SK-N-DZ (cell line): ENCODE results near the gene CSF2.

Experiments used
- DNase-seq: peaks from one replicate; pipeline ENCODE4 v3.0.0-alpha.2; 2015; ENCODE audit warnings: low spot score

The CSF2 gene

DNA sequence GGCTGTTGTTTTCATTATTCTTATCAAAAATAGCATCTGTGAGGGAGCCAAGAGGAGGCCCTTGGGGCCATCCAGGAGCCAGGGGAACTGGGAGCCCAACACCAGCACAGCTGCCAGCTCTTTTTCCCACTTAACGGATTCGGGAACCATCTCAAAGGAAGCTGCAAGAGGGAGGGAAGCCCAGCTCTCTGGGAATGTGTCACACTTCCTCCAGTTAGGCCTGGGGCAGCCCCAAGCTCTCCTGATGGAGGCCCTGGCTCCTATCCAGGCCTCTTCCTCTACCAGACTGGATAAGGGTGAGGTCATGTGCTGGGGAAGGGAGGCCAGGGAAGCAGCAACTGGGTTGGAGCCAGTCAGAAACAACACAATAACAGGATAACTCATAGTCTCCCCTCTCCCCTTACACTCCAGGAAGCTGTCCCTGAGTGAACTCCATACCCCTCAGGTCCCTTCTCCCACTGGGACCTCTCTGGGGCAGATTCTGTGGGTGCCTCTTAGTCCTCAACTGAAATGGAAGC, 12.7 kb downstream of the CSF2 start:
- DNase-seq: no peak

DNA sequence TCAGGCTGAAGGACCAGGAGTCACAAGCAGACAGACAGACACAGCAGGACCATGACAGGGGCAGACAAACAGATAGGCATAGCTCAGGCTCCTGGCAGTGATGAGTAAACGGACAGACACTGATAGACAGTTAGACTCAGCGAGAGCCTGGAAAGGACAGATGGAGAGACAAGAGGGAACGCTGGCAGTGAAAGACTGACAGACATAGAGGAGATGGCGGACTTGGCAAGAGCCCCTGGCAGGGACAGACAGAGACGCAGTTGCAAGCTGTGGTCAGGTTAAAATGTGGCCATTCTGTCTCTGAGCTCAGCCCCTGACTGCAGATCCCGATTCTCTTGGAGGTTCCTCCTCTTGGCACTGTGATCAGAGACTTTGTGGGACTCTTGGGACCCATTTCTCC, 13.6 kb downstream of the CSF2 start:
- no peak for DNase-seq

DNA sequence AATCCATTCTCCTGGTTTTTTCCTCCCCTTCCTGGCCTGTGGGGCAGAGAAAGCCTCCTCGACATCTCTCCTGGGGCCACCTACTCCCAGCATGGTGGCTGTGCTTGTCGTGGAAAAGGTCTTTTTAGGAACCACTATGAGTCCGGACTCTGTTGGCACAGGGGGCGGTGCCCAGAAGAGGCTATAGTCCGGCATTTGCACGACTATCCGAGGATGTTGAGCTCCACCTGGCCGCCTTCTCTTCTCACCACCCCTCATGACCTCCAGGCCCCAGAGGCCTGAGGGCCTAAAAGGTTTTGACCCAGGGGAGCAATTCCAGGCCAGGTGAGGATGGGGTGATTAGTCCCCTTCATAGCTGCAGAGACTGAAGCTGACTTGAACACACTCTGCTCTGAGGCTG, 14.1 kb downstream of the CSF2 start:
- no peak for DNase-seq

DNA sequence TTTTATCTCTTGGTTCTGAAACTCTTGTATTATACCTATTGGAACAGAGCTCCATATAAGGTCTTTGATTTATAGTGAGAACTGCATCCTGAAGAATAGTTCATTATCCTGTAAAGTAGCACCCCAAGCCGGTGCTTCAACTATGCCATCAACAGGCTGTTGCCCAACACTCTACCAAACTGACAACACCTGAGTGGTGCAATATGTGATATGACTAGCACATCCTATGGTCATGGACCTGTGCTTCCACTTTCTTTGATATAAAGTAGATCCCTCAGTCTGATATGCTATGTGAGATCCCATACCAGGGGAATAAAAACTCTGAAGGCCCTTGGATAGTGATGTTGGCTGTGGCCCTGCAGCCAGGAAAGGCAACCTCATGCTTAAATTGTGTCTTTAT, 15.8 kb downstream of the CSF2 start:
- no peak for DNase-seq

DNA sequence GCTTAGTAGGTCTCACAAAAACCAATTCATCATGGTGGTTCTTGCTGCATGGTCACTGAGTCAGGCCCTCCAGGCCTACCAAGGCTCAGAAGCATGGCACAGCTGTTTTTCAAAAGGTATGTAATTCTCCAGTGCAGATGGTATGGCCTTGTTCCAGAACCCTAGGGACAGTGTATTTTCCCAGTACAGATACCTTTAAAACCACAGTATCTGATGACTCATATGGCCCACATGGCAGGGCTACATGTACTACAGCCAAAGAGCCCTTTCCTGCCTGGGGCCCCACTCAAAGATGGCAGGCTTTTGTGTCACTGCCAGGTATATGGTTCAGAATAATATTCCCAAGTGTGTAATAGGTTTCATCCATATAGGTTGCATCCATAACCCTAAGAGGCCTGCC, 16.5 kb downstream of the CSF2 start:
- DNase-seq: no peak

DNA sequence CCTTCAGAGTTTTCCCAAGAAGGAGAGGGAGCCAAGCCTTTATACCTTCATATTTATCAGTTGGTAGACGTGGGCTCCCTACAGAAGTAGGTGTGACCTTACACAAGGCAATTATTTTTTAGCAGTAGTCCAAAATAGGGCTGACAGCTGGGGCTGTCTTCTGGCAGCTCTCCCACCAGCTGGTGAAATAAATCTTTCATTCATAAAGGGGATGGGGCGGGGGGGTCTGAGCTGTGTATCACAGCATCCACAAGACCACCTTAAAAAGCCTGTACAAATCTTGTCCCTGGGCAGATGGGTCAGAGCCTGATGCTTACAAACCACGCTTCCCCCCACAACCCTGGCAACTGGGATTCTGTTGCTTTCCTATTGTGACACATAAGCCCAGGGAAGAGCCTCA, 19.7 kb downstream of the CSF2 start:
- no peak for DNase-seq

DNA sequence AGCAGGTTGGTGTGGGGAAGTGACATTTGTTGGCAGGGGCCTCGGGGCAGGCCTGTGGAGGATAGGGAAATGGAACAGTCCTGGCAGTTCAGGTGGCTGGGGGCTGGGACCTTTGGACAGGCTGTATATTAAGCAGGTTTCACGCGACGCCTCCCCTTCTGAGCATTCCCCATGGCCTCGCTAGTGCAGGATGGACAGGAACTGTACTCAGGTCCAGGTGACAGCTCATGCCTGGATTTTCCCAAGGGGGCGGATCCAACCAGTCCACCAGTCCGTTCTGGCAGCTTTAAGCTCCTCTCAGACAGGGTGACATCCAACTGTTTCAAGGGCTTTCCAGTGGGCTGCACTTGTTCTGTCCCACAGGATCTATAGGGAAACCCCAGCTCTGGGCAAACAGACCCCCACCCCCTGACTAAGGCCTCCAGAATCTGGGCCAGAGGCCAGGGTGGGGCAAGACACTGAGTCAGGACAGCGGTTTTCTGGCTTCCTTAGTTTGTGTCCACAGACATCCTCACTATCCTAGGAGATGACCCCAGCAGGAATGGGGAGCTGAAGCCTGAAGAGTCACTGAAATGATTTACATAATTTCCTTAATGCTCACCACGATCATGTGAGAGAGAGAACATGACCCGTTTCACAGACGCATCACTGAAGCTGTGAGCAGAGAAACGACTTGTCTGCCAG, 20.9 kb downstream of the CSF2 start:
- DNase-seq: no peak

DNA sequence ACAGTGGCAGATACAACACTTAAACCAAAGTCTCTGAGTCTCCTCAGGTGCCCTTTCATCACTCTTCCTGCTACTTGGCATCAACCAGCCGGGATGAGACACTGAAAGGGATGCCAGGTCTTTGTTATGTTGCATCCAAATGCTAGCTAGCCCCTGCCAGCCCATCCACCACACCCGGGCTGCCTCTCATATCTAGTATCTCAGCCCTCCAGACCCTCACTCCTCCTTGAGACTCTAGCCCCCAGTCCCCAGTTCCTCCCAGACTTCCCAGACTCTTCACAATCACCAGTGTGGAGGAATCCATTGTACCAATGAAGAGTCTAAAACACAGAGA, 21.5 kb downstream of the CSF2 start:
- no peak for DNase-seq

DNA sequence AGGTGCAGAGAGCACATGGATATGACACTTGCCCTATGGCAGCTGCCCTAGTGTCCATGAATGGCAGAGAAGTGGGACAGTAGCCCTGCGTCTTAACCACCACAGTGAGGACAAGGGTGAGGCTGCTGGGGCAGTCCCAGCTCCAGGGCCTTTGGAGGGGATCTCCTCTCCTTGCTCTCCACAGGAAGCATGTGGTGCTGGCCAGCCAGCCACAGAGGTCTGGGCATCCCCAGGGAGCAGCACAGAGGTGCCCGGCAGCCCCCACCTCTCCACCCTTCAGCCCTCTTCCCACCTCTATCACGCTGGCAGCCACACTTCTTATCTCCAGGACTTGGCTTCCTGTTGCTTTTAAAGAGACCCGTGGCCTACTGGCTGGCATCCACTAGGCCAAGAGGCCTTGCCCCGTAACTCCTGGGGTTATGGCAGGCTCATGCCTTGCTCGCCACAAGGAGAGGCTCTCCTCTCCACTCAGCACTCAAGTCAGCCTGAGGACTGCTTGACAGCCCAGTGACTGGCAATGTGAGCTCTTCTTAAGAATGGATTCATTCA, 21.9 kb downstream of the CSF2 start:
- DNase-seq: no peak

DNA sequence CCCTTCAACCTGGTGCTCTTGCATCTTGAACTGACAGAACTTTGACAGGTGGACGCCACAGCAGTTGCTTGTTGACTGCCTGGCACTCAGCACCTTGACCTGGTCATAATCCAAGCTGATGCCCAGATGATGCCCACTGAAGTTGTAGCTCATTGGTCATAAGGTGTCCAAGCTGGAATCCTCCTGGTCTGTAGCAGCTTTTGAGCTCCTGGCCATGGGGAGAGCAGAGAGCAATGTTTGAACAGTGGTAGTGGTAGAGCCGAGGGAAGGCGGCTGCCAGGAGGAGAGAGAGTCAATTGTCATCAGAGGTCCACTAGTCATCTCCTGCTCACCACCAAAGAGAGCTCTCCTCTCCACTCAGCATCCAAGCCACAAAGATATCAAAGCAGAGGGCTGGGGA, 23.3 kb downstream of the CSF2 start:
- no peak for DNase-seq

DNA sequence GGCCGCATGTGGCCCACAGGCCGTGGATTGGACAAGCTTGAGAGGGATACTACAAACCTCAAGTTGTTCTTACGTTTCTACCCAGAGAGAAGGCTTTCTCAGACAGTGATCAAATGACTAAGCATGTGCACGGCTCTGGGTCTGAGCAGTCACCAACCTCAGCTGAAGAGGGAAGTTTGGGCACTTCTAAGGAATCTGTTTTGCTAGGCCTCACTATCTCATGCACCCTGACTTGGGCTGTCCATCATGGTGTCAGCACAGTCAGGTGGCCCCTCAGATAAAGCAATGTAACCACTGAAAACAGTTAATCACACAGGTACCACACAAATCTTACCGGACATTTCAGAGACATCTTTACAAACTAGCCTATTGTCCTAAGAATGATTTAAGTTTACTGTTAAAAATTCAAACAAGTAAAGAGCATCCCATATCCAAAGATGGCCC, 24.6 kb downstream of the CSF2 start:
- DNase-seq: no peak

DNA sequence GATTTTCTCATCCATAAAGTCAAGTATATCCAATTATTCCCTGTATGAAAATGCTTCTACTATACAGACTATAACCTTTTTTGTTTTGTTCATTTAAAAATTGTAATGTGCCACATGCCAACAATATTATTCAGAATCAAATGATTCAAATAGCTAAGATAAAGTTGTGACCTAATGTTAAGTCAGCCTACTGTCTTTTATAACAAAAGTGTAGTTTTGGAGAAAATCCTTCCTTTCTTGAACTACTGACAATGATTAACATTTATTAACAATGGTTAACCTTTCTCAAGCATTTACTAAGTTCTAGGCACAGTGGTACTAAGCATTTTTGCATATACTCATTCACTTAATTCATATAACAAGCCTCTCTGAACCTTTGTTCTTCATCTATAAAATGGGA, 25.0 kb downstream of the CSF2 start:
- DNase-seq: no peak

DNA sequence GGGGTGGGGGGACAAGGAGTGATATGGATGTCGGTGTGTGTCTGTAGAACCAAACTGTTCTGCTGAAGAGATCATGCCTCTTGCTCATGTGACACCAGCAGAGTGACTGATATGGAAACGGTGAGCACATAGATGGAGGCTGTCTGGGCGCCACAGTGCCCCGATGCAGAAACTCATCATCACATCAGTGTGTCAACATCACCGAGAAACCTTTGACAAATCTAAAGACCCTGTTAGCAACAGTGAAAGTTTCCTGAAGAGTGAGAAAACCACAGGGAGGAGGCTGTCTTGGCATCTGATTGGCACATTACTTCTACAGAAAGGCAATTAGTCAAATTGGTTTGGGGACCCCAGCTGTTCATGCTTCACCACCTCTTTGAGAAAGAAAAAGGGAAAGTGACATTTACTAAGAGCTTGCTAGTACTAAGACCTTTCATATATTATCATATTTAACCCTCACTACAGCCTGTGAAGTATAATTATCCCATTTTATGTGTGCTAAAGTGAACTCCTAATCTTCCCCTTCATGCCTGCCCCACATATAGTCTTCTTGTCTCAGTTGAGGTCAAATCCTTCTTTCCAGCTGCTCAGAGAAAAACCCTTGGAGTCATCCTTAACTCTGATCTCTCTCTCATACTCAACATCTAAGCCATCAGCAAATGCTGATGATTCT, 25.6 kb downstream of the CSF2 start:
- no peak for DNase-seq

DNA sequence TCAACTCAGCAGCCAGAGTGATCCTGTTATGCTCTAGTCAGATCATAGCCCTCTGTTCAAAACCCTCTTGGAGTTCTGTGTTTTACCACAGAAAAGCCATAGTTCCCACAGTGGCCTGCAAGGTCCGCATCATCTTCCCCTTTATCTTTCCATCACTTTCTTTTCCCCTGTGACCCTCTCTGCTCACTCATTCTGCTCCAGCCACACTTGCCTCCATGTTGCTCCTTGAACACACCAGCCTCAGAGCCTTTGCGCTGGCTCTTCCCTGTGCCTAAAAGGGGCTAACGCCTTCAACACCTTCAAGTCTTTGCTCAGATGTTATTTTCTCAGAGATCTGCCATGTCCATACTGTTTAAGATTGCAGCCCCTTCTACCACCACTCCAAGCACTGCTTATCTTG, 26.3 kb downstream of the CSF2 start:
- DNase-seq: no peak

DNA sequence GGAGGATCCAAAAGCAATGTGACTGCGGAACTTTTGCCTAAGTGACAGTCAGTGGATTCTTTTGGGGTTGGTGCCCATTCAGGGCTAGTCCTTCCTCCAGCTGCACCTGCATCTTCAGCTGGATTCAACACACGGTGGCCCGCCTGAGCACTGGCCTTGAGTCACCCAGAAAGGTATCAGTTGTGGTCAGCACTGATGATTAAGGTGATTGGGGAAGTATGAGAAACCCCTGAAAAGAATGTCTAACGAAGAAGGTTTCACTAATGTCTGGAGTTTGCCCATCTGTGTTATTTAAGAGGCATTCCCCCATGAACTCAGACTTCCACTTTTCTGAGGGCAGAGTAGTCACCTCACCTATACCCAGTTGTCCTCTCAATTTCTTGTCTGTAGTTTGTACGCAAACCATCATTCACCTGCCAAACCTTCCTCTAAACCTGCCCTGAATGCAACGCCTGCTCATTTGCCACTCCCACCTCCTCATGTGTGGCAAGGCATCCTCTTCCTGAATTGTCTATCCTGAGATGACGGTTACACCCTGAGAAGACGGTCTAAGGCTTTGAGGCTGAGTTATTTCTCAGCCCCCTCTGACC, 27.2 kb downstream of the CSF2 start:
- DNase-seq: no peak

DNA sequence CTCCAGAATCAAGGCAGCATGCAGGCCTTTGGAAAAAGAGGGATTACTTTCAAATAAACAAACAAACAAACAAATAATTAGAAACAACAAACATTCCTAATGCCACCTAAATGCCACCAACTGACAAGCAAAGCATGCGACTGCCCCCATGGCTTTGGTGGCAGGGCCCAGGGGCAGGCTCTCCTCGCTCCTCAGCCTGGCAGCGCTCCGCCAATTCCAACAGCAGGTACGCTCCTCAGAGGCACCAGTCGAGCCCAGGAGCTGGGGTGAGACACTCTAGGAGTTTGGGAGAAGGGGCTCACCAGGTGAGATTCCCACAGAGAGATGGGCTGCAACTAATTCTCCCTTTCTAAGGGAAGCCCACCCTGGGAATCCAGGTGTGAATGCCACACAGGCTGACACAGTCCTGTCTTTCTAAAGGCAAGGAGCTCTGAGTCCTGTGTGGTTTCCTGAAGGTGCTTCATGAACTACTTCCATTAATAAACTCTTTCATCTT, 27.8 kb downstream of the CSF2 start:
- no peak for DNase-seq

DNA sequence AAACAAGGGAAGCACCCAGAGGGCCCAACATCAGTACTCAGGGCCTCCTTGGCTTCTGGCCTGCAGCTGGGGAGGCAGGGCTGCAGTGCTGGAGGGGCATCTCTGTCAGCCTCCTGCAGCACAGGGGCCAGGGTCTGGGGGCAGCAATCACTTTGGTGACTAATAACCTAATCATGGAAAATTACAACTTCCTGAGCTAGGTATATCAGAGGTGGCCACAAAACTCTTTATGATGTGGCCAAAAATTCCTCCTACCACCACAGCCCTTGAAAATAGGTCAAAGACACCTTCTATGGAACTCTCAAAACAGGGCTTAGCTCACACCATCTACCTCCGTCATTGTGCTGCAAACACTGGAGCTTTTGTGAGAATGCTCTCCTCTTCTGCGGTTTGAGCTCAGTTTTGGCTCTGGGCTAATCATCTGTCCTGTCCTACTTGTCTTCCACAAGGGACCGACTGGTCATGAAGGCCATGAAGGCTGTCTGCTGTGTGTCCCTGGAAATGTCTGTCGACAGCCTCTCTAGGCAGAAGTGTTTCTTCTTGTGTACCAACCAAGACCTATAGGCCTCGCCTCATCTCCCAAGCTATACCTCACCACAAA, 28.6 kb downstream of the CSF2 start:
- no peak for DNase-seq

DNA sequence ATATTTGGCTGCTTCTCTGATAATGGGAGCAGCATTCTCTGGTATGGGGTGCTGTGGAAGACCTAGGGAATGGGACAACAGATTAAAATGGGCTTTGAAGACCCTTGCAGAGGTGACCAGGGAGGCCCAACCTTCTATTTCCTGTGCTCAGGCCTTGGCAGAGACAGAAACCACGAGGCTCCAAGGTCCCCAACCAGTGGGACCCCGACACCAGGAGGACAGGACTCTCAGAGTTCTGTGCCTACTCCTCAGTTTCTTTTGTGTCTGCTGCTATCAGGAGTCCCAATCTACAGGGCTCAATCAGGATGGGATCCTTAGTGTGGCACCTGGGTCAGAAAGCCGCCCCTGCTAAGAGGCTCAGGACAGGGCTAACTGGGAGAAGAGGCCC, 29.3 kb downstream of the CSF2 start:
- DNase-seq: no peak

DNA sequence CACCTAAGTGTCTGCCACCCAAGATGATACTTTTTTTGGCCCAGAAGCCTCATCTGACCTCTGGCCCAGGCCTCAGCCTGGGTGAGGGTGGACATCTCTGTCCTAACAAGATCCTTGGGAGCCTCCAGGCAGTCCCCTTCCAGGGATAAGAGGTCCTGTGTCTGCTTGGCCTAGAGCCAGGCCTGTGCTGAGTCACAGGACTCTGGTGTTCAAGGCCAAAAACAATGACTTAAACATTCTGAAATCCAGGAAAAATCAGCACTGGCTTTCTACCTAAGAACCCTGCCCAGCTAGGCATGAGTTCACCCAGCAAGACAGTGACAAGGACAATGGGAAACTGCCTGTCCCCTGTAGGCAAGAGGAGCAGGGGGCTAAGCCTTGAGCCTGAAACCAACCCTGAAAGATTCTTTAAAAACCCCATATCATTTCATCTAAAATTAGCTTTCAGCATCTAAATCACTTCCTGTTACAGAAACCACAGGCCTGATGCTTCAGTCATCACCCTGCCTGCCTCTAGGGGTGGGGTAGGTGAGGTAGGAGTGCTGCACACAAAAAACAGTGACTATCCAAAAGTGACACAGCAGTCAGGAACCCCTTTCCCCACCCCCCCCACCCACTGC, 29.9 kb downstream of the CSF2 start:
- no peak for DNase-seq

DNA sequence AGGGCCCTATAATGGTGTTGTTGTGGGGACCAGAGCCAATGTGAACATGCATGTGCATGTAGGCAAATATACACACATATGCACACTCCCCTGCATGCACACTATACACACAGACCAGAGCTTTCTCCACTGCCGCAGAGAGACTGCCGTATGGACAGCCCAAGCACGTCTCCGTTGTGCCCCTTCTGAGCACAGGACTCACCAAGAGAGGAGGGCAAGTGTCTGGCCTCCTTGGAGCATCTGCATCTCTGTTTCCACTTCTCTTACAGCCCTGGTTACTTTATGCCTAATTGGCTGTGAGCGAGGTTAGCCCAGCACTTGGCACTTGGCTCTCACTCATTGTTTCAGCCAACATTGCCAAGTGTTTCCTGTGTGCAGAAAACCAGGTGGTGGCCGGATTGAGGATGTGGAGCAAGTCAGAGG, 30.4 kb downstream of the CSF2 start:
- DNase-seq: no peak

DNA sequence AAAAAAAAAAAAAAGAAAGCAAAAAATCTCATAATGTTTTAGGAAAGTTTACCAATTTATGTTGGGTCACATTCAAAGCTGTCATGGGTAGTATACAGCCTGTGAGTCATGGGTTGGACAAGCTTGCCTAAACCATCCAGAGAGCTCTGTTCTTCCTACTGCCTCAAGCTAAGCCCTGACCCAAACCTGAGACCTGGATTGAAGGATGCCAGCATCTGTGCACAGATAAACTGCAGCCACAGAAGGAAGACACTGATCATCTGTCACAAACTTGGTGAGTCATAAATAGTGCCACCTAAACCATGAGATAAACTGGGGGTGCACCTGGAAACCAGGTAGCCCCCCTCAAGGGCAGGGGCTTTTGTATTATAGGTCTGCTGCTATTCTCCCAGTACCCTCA, 31.0 kb downstream of the CSF2 start:
- no peak for DNase-seq

DNA sequence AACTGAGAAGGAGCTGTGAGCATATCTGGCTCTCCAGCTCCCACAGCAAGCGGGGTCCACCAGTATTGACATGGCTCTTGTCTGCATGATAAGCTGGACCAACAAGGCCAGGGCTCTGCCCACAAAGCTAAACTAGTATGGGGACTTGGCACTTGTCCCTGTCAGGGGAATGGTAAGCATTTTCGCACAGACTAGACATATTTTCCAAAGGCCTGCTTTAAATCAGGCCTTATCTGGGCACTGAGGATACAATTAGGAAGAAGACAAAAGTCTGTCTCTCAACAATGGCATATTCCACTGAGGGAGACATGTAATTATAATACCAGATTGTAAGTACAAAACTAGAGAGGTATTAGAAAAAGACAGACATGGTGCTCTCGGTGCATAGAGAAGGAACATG, 32.1 kb downstream of the CSF2 start:
- no peak for DNase-seq
